K562 (cell line): ENCODE data around the gene DAPK1. TPM values are rescaled to one million over a fixed set of nuclear protein-coding genes. Genes with fewer than 3 reads are reported as not detected.

Experiments
- ATAC-seq: fragments of 200-7000 bp; cut with Tn5 transposase; 3 replicates; pipeline ENCODE4 v1.9.1; 2020; ENCODE audit warnings: moderate library complexity
- BruUV-seq: library from RNA; stranded (reverse); fragments of 400-500 nt; replicated peaks from 2 replicates; lab custom pipeline; 2021; lab: Mats Ljungman, UMichigan
- CTCF ChIA-PET: fragments of 300-600 bp; formaldehyde crosslinking; extraction: SDS; loops from one replicate; lab custom pipeline; 2021; ENCODE audit warnings: low intra/inter-chr PET ratio; lab: Yijun Ruan, JAX
- POLR2A ChIA-PET: fragments of 300-600, 350-650 bp; sonication (Branson Sonifier 250); formaldehyde crosslinking; extraction: SDS; loops from one replicate; lab custom pipeline; 2021; ENCODE audit warnings: antibody characterized with exemption, inconsistent platforms; lab: Yijun Ruan, JAX
- DNase-seq, 4 experiments: peaks; one replicate each; pipeline versions ENCODE4 v3.0.0 to v3.0.0-alpha.2; 2011 to 2018; ENCODE audit warnings: low spot score in 3 of 4, mixed read lengths in 3 of 4; ENCODE audit errors: extremely low read depth in 1 of 4
- FAIRE-seq: peaks from 2 replicates; lab custom pipeline; 2011; peaks lifted over from hg19 to GRCh38; lab: Jason Lieb, UNC
- H2AFZ ChIP-seq: 2 replicates; pipeline ENCODE4 v1.6.0; 2011; ENCODE audit warnings: low read depth, low read length, control low read depth, inconsistent platforms
- H3K27ac ChIP-seq: fragments of 200-600 bp; 3 replicates; pipeline ENCODE4 v1.8.0; 2011; ENCODE audit warnings: low read depth, mild to moderate bottlenecking, control low read depth, inconsistent platforms, low read length, moderate library complexity, mixed read lengths; ENCODE audit errors: extremely low read depth
- H3K27me3 ChIP-seq, 2 experiments: fragments of 300-600 bp in 1 of 2; 2 replicates in 1 of 2; 3 replicates in 1 of 2; pipeline versions ENCODE4 v1.6.0 to v1.8.0; 2011; ENCODE audit warnings: inconsistent platforms in 2 of 2, low read length in 2 of 2, mild to moderate bottlenecking in 1 of 2, mixed read lengths in 1 of 2, moderate library complexity in 1 of 2; ENCODE audit not compliant: control insufficient read depth in 2 of 2, insufficient read depth in 2 of 2
- H3K36me3 ChIP-seq: fragments of 300-600 bp; 3 replicates; pipeline ENCODE4 v1.8.0; 2011; ENCODE audit warnings: mild to moderate bottlenecking, low read length, inconsistent platforms; ENCODE audit not compliant: control insufficient read depth, insufficient read depth
- H3K4me1 ChIP-seq, 2 experiments: fragments of 200-600 bp in 1 of 2; replicated peaks in 1 of 2; 2 replicates in 1 of 2; 3 replicates in 1 of 2; pipeline versions ENCODE4 v1.5.1 to v1.8.0; 2011; ENCODE audit warnings: inconsistent platforms in 2 of 2, low read length in 2 of 2, mild to moderate bottlenecking in 1 of 2, mixed read lengths in 1 of 2, moderate library complexity in 1 of 2; ENCODE audit not compliant: control insufficient read depth in 2 of 2, insufficient read depth in 2 of 2
- H3K4me2 ChIP-seq: 2 replicates; pipeline ENCODE4 v1.6.1; 2011; ENCODE audit warnings: low read length, control low read depth, inconsistent platforms, mixed read lengths; ENCODE audit not compliant: insufficient read depth
- H3K4me3 ChIP-seq: fragments of 200-600 bp; sonication (generic), shearing (Covaris generic); 2 replicates; pipeline ENCODE4 v1.5.1; 2016; ENCODE audit warnings: control low read depth, inconsistent platforms
- H3K79me2 ChIP-seq: fragments of 200-600 bp; 3 replicates; pipeline ENCODE4 v1.8.0; 2011; ENCODE audit warnings: low read length, inconsistent platforms; ENCODE audit not compliant: control insufficient read depth, insufficient read depth
- H3K9ac ChIP-seq, 2 experiments: 2 replicates each; pipeline versions ENCODE4 v1.6.0 to v1.6.1; 2011; ENCODE audit warnings: low read depth in 2 of 2, low read length in 2 of 2, control low read depth in 1 of 2, inconsistent platforms in 1 of 2, mild to moderate bottlenecking in 1 of 2, mixed read lengths in 1 of 2; ENCODE audit not compliant: insufficient read depth in 1 of 2
- H3K9me1 ChIP-seq: one replicate; pipeline ENCODE4 v1.6.0; 2011; ENCODE audit warnings: inconsistent platforms, mild to moderate bottlenecking, low read length, moderate library complexity; ENCODE audit not compliant: control insufficient read depth, insufficient read depth
- H3K9me3 ChIP-seq: replicated peaks from 2 replicates; pipeline ENCODE4 v1.5.1; 2011; ENCODE audit warnings: low read depth, low read length, inconsistent platforms; ENCODE audit not compliant: control insufficient read depth, insufficient read depth
- H4K20me1 ChIP-seq: replicated peaks from 2 replicates; pipeline ENCODE4 v1.6.1; 2011; ENCODE audit warnings: low read length, inconsistent platforms, mixed read lengths; ENCODE audit not compliant: control insufficient read depth, insufficient read depth
- CSDE1 ChIP-seq, 2 experiments: fragments of 450-650 bp; IDR thresholded peaks; 2 replicates each; pipeline ENCODE4 v1.6.1; 2016; ENCODE audit warnings: mild to moderate bottlenecking in 1 of 2
- E2F4 ChIP-seq: sonication (generic); formaldehyde crosslinking; IDR thresholded peaks from 2 replicates; pipeline ENCODE4 v1.8.0; 2022; ENCODE audit warnings: mild to moderate bottlenecking, low read depth, missing genetic modification reagents
- RAD21 ChIP-seq, 2 experiments: fragments of 250-450 bp in 1 of 2; fragments of 450-650 bp in 1 of 2; sonication (Bioruptor Pico) in 1 of 2; formaldehyde crosslinking in 1 of 2; IDR thresholded peaks in 1 of 2; conservative IDR thresholded peaks in 1 of 2; 2 replicates each; pipeline versions ENCODE4 v1.4.0 to v1.8.0; 2020 to 2022; ENCODE audit warnings: mild to moderate bottlenecking in 2 of 2, moderate library complexity in 1 of 2
- SAFB ChIP-seq: fragments of 200-400 bp; formaldehyde crosslinking; IDR thresholded peaks from 2 replicates; pipeline ENCODE4 v1.6.1; 2017; ENCODE audit warnings: low read depth, low read length, borderline replicate concordance
- SAFB2 ChIP-seq: fragments of 200-400 bp; formaldehyde crosslinking; IDR thresholded peaks from 2 replicates; pipeline ENCODE4 v1.6.1; 2018; ENCODE audit warnings: borderline replicate concordance, low read length, low read depth, moderate library complexity; ENCODE audit not compliant: severe bottlenecking
- SIN3A ChIP-seq, 2 experiments: fragments of 150-350 bp in 1 of 2; IDR thresholded peaks; 2 replicates each; pipeline ENCODE4 v1.6.1; 2011 to 2016; ENCODE audit warnings: borderline replicate concordance in 2 of 2, low read depth in 2 of 2, low read length in 2 of 2, mild to moderate bottlenecking in 2 of 2, moderate library complexity in 2 of 2; ENCODE audit not compliant: control insufficient read depth in 1 of 2
- SUPT5H ChIP-seq: fragments of 450-650 bp; IDR thresholded peaks from 2 replicates; pipeline ENCODE4 v1.6.1; 2016
- TFAP4 ChIP-seq: sonication (generic); formaldehyde crosslinking; IDR thresholded peaks from 2 replicates; pipeline ENCODE4 v1.8.0; 2022; ENCODE audit warnings: missing genetic modification reagents, mild to moderate bottlenecking, moderate library complexity, borderline replicate concordance
- TRIM28 ChIP-seq: fragments of 450-650 bp; IDR thresholded peaks from 2 replicates; pipeline ENCODE4 v1.6.1; 2017
- ZBTB1 ChIP-seq: sonication (generic); formaldehyde crosslinking; IDR thresholded peaks from 2 replicates; pipeline ENCODE4 v1.8.1; 2023; ENCODE audit warnings: missing genetic modification reagents, low read depth, mild to moderate bottlenecking, borderline replicate concordance
- ZNF165 ChIP-seq: fragments of 250-450 bp; sonication (Bioruptor Pico); IDR thresholded peaks from 2 replicates; pipeline ENCODE4 v1.4.0; 2020; ENCODE audit warnings: borderline replicate concordance
- ZNF175 ChIP-seq: fragments of 200-800 bp; sonication (Bioruptor generic); IDR thresholded peaks from 2 replicates; pipeline ENCODE4 v1.6.1; 2016; ENCODE audit warnings: low read depth, mild to moderate bottlenecking, missing genetic modification characterization, missing compliant biosample characterization
- ZZZ3 ChIP-seq: fragments of 450-650 bp; IDR thresholded peaks from 2 replicates; pipeline ENCODE4 v1.6.1; 2016; ENCODE audit warnings: antibody characterized with exemption, mild to moderate bottlenecking, moderate library complexity
- WGBS: fragments of 100-300 bp; shearing (Covaris generic); methylation state at CpG from one replicate; pipeline ENCODE4 v1.1.6; 2016; ENCODE audit warnings: low coverage, mixed read lengths; ENCODE audit not compliant: insufficient coverage; ENCODE audit errors: missing lambda C conversion rate; 5-methylcytosine and 5-hydroxymethylcytosine counted together
- in situ Hi-C: fragments of 300-500 bp; cut with MboI; formaldehyde crosslinking; loops from 4 replicates; pipeline ENCODE4 v1.15.0; 2018; ENCODE audit warnings: inconsistent platforms, mixed read lengths
- intact Hi-C: fragments of 100-400 bp; cut with micrococcal nuclease; formaldehyde crosslinking; loops from 2 replicates; pipeline ENCODE4 v1.14.2; 2022
- polyA plus RNA-seq, 8 experiments: library from polyadenylated mRNA; depleted of rRNA in 4 of 8; stranded (reverse) in 5 of 8; unstranded in 3 of 8; fragments of >200 nt; fragmentation: Nextera tagmentation in 2 of 8; fragmentation: Illumina TruSeq in 1 of 8; extraction: Ambion mirVana in 2 of 8; extraction: Trizol in 1 of 8; gene quantifications; 2 replicates each; pipeline versions ENCODE4 v1.2.1 to v1.2.3, GENCODE V29; 2011 to 2014; ENCODE audit warnings: inconsistent platforms in 1 of 8, missing spikeins in 1 of 8
- total RNA-seq, 7 experiments: library from RNA; depleted of rRNA in 6 of 7; stranded (reverse); fragments of >200 nt in 6 of 7; fragmentation: Illumina TruSeq in 2 of 7; extraction: Trizol in 2 of 7; gene quantifications; 2 replicates each; pipeline versions ENCODE4 v1.2.1 to v1.2.3, GENCODE V29; 2011 to 2021; ENCODE audit warnings: low replicate concordance in 1 of 7
- TF ChIP-seq, protein P1 (sequence below): sonication (generic); formaldehyde crosslinking; IDR thresholded peaks from 2 replicates; pipeline ENCODE4 v1.8.1; 2023; ENCODE audit warnings: mild to moderate bottlenecking, missing genetic modification reagents
- TF ChIP-seq, protein P2 (sequence below), 2 experiments: fragments of 450-650 bp; IDR thresholded peaks; 2 replicates each; pipeline ENCODE4 v1.6.1; 2018; ENCODE audit warnings: mild to moderate bottlenecking in 2 of 2, low read depth in 1 of 2; ENCODE audit not compliant: partially characterized antibody in 2 of 2

Gene DAPK1
- total and polyA plus RNA-seq, 9 of the 15 experiments (the other 6 are each of a cell fraction or from before 2014, with no cell fraction given): 1.7 to 26.4 (median 15.8) TPM

GRCh38 chr9:87534957-87535356, 37.3 kb downstream of the DAPK1 start:
- Histone ChIP-seq H3K79me2 (peaks cover 9% of the 10 kb centered on the region; the same call in 2 of the 3 replicates), H2AFZ (no peak overlapping the region), H3K9me1 (no peaks in the 10 kb centered on the region), H3K9ac (no peak overlapping the region), H3K9me3 (no peaks in the 10 kb centered on the region), H3K36me3 (peaks cover 3% of the 10 kb centered on the region; the same call in 2 of the 3 replicates), H3K4me3 (no peak overlapping the region), H3K4me2 (no peak overlapping the region), H3K27me3 (no peaks in the 10 kb centered on the region), H4K20me1 (no peaks in the 10 kb centered on the region), H3K4me1 (peaks cover 4 to 9% of the 10 kb centered on the region in 2 experiments; a peak in 4 of 5 replicates), H3K27ac (no peak overlapping the region)
- ATAC-seq (no peak), FAIRE-seq (no peak), DNase-seq (no peak)
- CTCF ChIA-PET: no interaction called here
- POLR2A ChIA-PET: no interaction called here
- 73% methylated on average over 2 of the region's 2 CpGs for whole genome bisulfite sequencing
- BruUV-seq: no TSS peak
- intact Hi-C loops: no loop called here
- in situ Hi-C loops: no loop called here
- TF ChIP-seq SAFB2: no peak
- TF ChIP-seq ZZZ3: no peak
- TF ChIP-seq SAFB: no peak
- TF ChIP-seq, protein P1, sequence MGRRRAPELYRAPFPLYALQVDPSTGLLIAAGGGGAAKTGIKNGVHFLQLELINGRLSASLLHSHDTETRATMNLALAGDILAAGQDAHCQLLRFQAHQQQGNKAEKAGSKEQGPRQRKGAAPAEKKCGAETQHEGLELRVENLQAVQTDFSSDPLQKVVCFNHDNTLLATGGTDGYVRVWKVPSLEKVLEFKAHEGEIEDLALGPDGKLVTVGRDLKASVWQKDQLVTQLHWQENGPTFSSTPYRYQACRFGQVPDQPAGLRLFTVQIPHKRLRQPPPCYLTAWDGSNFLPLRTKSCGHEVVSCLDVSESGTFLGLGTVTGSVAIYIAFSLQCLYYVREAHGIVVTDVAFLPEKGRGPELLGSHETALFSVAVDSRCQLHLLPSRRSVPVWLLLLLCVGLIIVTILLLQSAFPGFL (CRISPR knock-in tag): no peak
- TF ChIP-seq ZNF165 (CRISPR knock-in tag): no peak
- no peak for TF ChIP-seq E2F4 (CRISPR knock-in tag)
- TF ChIP-seq TRIM28: no peak
- TF ChIP-seq, protein P2, sequence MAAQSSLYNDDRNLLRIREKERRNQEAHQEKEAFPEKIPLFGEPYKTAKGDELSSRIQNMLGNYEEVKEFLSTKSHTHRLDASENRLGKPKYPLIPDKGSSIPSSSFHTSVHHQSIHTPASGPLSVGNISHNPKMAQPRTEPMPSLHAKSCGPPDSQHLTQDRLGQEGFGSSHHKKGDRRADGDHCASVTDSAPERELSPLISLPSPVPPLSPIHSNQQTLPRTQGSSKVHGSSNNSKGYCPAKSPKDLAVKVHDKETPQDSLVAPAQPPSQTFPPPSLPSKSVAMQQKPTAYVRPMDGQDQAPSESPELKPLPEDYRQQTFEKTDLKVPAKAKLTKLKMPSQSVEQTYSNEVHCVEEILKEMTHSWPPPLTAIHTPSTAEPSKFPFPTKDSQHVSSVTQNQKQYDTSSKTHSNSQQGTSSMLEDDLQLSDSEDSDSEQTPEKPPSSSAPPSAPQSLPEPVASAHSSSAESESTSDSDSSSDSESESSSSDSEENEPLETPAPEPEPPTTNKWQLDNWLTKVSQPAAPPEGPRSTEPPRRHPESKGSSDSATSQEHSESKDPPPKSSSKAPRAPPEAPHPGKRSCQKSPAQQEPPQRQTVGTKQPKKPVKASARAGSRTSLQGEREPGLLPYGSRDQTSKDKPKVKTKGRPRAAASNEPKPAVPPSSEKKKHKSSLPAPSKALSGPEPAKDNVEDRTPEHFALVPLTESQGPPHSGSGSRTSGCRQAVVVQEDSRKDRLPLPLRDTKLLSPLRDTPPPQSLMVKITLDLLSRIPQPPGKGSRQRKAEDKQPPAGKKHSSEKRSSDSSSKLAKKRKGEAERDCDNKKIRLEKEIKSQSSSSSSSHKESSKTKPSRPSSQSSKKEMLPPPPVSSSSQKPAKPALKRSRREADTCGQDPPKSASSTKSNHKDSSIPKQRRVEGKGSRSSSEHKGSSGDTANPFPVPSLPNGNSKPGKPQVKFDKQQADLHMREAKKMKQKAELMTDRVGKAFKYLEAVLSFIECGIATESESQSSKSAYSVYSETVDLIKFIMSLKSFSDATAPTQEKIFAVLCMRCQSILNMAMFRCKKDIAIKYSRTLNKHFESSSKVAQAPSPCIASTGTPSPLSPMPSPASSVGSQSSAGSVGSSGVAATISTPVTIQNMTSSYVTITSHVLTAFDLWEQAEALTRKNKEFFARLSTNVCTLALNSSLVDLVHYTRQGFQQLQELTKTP (IDR thresholded peaks at IDR 0.05; ENCODE audit: low read depth in 1 of 2, partially characterized antibody in 2 of 2): no peak
- TF ChIP-seq SUPT5H: no peak
- no peak for TF ChIP-seq TFAP4 (CRISPR knock-in tag)
- TF ChIP-seq ZNF175 (CRISPR knock-in tag): no peak
- TF ChIP-seq SIN3A (IDR thresholded peaks at IDR 0.05; ENCODE audit: borderline replicate concordance in 2 of 2, control insufficient read depth in 1 of 2, low read depth in 2 of 2, low read length in 2 of 2): no peak
- TF ChIP-seq CSDE1 (IDR thresholded peaks at IDR 0.05): no peak
- TF ChIP-seq ZBTB1 (CRISPR knock-in tag): no peak
- no peak for TF ChIP-seq RAD21 (CRISPR knock-in tag; conservative IDR thresholded peaks at IDR 0.05 in 1 of 2, IDR thresholded peaks at IDR 0.05 in 1 of 2)
